WTC11 (cell line): ENCODE results near the gene NOA1.

Experiments
- CBFB ChIP-seq: sonication (generic); formaldehyde crosslinking; IDR thresholded peaks from 2 replicates; pipeline ENCODE4 v1.8.1; 2022; ENCODE audit warnings: mild to moderate bottlenecking, low read depth, missing genetic modification reagents
- JUN ChIP-seq: sonication (generic); formaldehyde crosslinking; IDR thresholded peaks from 2 replicates; pipeline ENCODE4 v1.8.0; 2023; ENCODE audit warnings: mild to moderate bottlenecking, missing genetic modification reagents
- ZBTB21 ChIP-seq: sonication (generic); formaldehyde crosslinking; IDR thresholded peaks from 2 replicates; pipeline ENCODE4 v1.8.1; 2023; ENCODE audit warnings: mild to moderate bottlenecking, missing genetic modification reagents, borderline replicate concordance
- TF ChIP-seq, protein P1 (sequence below): sonication (generic); formaldehyde crosslinking; IDR thresholded peaks from 2 replicates; pipeline ENCODE4 v1.8.0; 2022; ENCODE audit warnings: mild to moderate bottlenecking, missing genetic modification reagents
- TF ChIP-seq, protein P2 (sequence below): fragments of 200-600 bp; IDR thresholded peaks from 2 replicates; pipeline ENCODE4 v1.8.0; 2022; ENCODE audit warnings: antibody characterized with exemption
- TF ChIP-seq, protein P3 (sequence below): sonication (generic); formaldehyde crosslinking; conservative IDR thresholded peaks from 2 replicates; pipeline ENCODE4 v1.8.1; 2022; ENCODE audit warnings: mild to moderate bottlenecking, missing genetic modification reagents

DNA sequence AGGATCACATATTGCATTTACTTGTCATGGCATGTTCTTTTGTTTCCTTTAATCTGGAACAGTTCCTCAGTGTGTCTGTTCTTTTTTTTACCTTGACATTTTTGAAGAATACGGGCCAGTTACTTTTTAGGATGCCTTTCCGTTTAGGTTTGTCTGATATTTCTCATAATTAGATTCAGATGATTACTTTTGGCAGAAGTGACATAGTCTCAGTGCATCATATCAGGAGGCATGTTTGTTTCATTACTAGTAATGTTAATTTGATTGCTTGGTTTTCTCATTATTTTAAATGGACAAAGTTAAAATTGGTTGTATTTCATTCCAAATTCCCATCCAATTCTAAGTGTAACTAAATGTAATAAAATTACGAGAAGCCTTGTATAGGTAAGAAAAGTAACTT, 9.5 kb upstream of the NOA1 start:
- TF ChIP-seq, protein P1, sequence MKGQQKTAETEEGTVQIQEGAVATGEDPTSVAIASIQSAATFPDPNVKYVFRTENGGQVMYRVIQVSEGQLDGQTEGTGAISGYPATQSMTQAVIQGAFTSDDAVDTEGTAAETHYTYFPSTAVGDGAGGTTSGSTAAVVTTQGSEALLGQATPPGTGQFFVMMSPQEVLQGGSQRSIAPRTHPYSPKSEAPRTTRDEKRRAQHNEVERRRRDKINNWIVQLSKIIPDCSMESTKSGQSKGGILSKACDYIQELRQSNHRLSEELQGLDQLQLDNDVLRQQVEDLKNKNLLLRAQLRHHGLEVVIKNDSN (CRISPR knock-in tag): no peak
- TF ChIP-seq ZBTB21: no peak
- TF ChIP-seq, protein P2, sequence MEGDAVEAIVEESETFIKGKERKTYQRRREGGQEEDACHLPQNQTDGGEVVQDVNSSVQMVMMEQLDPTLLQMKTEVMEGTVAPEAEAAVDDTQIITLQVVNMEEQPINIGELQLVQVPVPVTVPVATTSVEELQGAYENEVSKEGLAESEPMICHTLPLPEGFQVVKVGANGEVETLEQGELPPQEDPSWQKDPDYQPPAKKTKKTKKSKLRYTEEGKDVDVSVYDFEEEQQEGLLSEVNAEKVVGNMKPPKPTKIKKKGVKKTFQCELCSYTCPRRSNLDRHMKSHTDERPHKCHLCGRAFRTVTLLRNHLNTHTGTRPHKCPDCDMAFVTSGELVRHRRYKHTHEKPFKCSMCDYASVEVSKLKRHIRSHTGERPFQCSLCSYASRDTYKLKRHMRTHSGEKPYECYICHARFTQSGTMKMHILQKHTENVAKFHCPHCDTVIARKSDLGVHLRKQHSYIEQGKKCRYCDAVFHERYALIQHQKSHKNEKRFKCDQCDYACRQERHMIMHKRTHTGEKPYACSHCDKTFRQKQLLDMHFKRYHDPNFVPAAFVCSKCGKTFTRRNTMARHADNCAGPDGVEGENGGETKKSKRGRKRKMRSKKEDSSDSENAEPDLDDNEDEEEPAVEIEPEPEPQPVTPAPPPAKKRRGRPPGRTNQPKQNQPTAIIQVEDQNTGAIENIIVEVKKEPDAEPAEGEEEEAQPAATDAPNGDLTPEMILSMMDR: no peak
- TF ChIP-seq CBFB (CRISPR knock-in tag): no peak
- no peak for TF ChIP-seq JUN
- TF ChIP-seq, protein P3, sequence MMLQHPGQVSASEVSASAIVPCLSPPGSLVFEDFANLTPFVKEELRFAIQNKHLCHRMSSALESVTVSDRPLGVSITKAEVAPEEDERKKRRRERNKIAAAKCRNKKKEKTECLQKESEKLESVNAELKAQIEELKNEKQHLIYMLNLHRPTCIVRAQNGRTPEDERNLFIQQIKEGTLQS (CRISPR knock-in tag): no peak
